ENCODE data around the gene RBBP8.
"Not testable (repeated sequence)": the region's sequence is repeated elsewhere in the genome, so short reads cannot be mapped to it uniquely, and the experiment has no call there.

Gene RBBP8

GRCh38 chr18:22946217-22946616 is 13.1 kb downstream of the RBBP8 start:
- DNase-seq, result no peak

DNA sequence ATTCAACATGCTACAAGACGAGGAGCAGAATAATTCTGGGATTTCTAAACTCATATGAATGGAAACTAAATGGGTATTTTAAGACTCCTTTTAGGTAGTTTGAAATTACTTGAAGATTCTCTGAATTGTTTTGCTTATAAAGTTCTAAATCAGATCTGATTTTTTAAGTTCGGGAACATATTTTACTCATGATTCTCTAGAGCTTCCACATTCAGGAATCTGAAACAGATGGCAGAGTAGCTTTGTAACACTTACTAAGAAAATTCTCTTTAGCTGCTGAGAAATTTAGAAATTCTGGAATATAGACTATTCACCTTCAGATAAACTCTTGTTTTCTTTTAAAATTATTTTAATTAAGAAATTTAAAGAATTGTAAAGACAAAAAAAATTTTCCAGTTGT is 13.7 kb downstream of the RBBP8 start:
- DNase-seq, result no peak

DNA sequence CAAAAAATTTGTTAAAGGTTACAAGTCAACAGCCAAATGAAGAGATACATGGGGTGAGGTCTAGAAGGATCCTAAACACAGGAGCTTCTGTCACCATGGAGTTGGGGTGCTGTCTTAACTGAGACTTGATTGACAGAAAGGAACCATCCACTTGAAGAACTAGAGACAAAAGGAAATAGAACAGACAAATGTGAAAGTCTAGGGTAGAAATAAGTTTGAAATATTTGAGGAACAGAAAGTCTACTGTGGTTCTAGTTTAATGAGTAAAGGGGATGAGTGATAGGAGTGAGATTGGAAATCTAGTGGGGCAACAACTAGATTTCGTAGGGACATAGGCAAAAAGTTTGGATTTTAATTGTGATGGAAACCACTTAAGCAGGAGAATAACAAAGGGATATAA is 18.7 kb downstream of the RBBP8 start:
- DNase-seq, result no peak

DNA sequence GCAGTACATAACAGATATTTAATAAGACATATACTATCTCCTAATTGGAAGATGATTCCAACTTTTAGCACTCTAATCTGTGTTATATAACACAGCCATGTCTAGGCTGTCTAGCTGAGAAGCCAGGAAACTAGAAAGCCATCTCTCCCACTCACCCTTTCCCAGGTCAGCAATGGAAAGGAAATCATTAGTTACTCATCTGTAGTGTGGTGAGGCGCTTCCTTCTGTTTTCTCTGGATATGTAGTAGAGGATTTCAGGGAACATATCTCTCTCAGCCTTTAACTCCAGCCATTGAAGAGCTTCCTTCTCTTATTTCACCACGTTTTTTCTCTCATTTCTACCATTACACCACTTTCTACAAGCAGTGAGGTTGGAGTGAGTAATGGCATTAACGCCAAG is 19.4 kb downstream of the RBBP8 start:
- no peak for DNase-seq

DNA sequence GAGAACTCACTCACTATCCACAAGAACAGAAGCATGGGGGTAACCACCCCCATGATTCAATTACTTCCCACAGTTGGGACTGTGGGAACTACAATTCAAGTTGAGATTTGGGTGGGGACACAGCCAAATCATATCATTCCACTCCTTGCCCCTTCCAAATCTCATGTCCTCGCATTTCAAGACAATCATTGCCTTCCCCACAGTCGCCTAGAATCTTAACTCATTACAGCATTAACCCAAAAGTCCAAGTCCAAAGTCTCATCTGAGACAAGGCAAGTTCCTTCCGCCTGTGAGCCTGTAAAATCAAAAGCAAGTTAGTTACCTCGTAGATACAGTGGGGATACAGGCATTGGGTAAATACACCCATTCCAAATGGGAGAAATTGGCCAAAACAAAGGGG is 20.9 kb downstream of the RBBP8 start:
- not testable (repeated sequence) for DNase-seq

DNA sequence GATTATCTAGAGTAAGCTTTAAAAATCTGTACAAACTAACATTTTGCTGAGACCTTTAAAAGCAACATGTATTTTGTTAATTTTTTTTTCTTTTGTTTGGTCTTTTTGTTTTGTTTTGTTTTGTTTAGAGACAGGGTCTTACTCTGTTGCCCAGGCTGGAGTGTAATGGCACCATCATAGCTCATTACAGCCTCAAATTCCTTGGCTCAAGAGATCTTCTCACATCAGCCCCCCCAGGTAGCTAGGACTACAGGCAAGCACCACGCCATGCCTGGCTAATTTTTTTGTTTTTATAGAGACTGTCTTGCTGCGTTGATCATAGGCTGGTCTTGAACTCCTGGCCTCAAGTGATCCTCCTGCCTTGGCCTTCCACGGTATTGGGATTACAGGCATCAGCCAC is 23.1 kb downstream of the RBBP8 start:
- no peak for DNase-seq

DNA sequence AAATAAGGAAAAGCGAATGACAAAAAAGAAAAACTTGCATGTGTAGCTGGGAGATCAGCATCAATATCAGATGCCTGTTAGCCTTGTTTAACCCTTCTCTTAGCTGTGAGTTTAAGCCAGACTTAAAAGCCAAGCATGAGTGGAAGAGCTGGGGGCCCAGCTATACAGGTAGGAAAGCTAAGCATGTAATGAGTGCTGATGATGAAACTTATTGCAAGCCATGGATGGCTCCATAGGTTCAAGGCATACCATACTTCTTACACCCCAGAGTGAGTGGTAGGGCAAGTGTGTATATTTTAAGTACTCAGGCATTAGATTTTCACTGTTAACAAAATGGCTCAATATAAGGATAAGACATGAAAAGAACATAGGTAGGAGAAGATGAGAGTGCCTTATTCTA is 28.0 kb downstream of the RBBP8 start:
- no peak for DNase-seq

DNA sequence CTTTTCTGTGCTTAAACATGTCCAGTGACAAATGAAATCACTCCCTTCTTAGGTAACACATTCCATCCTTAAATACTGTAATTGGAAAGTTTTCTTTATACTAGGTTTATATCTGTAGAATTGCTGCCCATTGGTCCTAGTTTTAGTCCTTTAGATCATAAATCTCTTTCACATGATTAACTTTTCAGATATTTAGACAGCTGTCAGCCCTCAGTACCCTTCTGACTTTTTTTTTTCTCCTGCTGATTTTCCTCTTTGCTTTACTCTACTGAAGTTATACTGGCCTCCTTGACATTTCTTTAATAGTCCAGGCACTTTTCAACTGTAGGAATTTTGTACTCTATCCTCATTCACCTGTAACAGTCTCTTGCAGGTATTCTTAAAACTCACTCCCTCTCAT is 28.9 kb downstream of the RBBP8 start:
- DNase-seq, result no peak

- DNase-seq, result no peak
These were observed 31.0 kb downstream of the RBBP8 start for GRCh38 chr18:22964116-22964515.

- DNase-seq, result no peak
These were observed 31.6 kb downstream of the RBBP8 start for GRCh38 chr18:22964722-22965121.

DNA sequence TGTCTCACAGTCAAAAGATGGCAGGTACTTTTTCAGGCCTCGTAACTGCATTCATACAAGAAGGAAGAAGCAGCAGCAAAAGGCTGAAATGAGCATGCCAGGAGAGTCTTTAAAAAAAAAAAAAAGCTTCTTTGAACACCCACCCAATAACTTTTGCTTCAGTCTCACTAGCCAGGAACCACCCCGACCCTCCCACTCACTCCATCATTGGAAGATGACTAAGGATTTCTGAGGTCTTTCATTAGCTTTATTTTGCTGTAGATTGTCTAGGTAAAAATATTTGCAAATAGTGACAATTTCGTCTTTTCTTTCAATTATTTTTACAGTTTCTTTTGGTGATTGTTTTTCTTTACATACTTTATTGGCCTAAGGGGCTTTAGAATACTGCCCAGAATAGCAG is 37.9 kb downstream of the RBBP8 start:
- DNase-seq, result no peak

DNA sequence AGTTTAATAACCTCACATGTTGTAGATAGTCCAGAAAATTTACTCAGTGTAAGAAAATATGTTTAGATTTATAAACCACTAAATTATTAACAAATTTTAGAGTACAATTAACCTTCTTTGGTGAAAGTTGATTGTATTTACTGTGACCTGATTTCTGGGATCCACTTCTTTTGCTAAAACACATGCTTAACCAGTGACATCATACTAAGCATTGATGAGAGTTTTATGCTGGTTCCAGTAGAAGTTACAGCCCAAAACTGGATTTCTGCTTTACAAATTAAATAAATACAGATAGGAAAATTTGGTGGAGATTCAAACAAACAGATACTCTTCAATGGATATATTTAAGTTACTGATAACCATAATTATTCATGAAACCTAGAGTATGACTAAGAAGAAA is 40.9 kb downstream of the RBBP8 start:
- DNase-seq, result no peak

GRCh38 chr18:22974707-22975106 is 41.6 kb downstream of the RBBP8 start:
- DNase-seq, result no peak

DNA sequence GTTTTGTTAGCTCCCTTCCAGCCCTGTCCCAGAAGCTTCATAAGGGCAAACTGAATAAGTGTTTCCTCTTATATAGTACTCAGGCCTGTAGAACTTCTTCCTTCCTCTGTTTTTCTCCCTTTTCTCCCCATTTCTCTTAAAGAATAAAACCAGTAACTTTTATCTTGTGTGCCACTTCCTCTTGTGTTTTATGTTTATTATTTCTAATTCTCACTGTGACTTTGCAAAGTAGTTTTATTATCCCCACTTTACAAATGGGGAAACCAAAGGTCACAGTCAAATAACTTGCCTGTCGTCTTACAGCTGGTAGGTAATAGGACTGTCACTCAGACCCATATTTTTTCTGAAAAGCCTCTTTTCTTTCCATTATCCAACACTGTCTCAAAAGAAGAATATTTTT is 42.4 kb downstream of the RBBP8 start:
- no peak for DNase-seq

DNA sequence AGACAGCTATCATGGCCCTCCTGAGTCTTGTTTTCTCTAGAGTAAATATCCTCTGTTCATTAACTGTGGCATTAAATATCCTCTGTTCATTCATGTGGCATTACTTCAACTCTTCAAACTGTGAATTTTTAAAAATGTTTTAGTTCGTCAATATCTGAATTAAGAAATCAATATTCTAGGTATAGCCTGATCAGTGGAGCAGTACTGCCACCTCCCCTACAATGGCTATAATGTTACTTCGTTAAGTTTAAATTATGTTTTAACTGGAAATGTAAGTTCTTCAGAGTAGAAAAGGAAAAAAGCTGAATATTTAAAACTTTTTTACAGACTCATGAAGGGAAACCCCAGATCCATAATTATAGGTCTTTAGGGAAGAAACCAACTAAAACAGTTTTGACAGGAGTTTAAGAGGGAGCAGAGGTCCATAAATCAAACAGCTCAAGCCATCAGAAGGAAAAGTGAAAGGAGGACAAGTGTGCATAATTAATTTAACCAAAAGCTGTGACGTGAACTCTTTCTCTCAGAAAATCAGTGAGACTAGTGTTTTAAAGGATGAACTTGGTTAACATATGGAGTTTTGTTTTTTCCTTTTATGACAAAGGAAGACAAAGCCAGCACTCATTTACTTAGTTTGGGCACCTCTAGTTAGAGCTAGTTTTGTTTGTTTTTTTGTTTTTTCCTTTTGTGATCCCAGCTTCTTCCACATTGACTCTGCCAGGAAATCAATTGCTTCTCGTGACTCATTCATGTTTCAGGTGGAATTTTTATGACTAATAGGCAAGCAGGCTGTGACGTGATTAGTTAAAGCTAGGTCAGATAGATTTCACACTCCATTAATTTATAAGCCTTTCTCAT is 44.9 kb downstream of the RBBP8 start:
- DNase-seq, result no peak

GRCh38 chr18:22980394-22980793 is 47.3 kb downstream of the RBBP8 start:
- DNase-seq, result no peak

DNA sequence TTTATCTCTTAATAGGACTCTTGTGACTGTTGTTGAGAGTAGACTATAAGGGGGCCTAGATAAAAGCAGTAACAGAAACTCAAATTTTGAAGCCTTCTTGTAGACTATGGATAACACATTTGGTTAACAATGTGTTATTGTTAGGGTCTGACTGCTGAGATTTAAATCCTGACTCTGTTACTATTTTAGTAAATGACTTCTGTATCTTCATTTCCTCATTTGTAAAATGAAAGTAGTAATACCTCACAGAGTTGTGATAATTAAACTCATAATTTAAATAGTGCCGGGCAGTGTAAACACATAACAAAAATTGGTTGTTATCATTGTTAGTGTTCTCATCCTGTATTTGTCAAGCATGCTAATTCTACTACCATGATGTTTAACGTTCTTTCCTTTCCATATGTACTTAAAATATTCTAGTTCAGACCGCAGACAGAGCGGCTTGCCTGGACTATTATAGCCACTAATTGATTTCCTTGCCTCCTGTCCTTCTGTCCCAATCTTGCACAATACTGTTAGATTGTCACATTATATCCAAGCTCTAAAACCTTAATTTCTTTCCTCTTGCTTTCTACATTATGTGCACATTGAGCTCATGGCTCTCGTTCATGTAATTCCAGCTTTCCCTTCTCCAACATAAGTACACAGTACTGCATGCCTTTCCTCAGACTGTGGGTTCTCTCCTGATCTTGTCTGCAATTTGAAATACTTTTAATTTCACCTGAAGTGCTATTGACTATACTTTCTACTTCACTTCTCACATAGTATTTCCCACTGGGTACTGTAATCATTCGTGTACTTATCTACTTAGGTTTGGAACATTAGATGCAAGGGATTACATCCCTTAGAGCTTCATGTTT is 48.4 kb downstream of the RBBP8 start:
- no peak for DNase-seq

DNA sequence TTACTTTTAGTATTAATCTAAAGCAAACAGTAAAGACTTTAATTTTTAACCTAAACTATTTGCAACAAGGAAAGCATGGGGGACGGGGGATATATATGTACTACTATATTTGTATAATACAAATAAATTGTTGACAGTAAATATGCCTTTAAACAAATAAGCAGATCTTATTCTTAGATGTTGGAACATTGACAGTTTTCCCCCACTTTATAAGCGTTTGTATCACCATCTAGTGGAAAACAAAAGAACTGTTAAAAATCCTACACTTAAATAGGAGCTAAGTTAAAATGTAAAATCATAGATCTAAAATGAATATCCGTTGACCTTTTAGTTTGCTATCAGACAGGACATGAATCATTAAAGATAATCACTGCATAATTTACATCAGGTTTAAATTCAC is 50.0 kb downstream of the RBBP8 start:
- peak; percentile 28 for DNase-seq

DNA sequence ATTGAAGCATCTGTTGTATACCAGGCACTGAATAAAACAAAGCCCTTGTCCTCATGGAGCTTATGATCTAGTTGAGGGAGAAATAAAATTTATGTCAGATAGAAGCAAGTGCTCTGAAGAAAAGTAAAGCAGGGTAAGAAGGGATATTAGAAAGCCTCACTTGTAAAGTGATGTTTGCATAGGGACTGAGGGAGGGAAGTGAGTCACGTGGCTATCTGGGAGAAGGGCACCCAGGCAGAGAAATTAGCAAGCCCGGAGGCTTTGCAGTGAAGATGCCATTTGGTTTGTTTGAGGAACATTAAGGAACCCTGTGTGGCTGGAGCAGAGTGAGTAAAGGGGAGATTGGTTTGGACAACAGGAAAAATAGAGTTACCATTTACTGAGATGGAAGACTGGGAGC is 52.1 kb downstream of the RBBP8 start:
- no peak for DNase-seq

DNA sequence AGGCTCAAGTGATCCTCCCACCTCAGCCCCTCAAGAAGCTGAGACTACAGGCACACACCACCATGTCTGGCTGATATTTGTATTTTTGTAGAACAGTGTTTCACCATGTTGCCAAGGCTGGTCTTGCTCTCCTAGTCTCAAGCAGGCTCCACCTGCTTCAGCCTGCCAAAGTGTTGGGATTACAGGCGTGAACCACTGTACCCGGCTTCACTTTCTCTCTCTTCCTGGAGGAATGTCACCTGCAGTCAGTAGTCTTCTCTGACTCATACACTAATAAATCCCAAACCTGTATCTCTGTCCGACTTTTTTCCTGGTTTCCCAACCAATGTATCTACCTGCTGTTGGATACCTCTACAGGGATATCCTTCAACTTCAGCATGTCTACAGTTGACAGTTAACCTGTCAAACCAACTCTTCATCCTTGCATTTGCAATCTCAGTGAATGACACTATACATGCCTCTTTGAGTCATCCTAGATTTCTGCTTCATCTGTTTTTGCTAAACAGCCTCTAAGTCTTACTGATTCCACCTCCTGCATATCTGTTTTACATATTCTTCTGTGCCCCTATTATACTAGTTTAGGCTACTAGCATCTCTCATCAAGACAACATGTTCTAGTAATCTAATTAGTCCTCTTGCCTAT is 54.5 kb downstream of the RBBP8 start:
- no peak for DNase-seq

GRCh38 chr18:22988208-22988607 is 55.1 kb downstream of the RBBP8 start:
- no peak for DNase-seq

DNA sequence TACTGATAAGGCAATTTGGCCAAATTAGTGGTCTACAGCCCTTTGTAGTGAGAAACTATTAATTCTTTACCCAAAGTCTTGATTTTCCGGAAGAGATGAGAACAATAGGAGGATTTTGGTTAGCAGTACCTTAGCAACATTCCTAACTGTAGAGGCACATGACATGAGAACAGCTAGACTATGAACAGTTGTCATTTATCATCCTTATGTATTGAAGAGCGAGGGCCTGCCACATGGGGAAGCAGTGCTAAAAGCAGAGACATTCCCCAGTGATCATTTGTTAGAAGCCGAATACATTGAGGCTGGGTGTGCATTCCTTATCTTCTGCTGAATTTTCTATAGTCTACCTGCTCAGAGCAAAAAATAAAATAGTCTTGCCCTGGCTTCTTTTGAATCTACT is 65.2 kb downstream of the RBBP8 start:
- DNase-seq, result peak; percentile 49

DNA sequence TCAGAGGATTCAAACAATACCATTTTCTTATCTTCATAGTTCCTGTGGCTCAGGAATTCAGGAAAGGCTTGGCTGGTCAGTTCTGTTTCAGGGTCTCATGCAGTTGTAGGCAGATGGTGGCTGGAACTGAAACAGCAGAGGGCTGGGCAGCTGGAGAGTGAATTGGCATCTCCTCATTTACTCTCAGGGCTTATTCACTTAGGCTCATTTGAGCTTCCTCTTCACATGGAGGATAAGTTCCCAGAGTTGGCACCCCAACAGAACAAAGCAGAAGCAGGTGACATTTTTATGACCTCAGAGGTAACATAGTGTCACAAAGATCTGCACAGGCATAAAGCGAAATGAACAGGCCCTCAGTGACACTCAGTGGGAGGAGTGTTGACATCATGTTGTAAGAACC is 66.1 kb downstream of the RBBP8 start:
- no peak for DNase-seq

GRCh38 chr18:22999647-23000046 is 66.5 kb downstream of the RBBP8 start:
- DNase-seq, result no peak
